ENCODE data around the gene MAP7D1.
"Not testable (repeated sequence)": the region's sequence is repeated elsewhere in the genome, so short reads cannot be mapped to it uniquely, and the experiment has no call there.

MAP7D1 gene

DNA sequence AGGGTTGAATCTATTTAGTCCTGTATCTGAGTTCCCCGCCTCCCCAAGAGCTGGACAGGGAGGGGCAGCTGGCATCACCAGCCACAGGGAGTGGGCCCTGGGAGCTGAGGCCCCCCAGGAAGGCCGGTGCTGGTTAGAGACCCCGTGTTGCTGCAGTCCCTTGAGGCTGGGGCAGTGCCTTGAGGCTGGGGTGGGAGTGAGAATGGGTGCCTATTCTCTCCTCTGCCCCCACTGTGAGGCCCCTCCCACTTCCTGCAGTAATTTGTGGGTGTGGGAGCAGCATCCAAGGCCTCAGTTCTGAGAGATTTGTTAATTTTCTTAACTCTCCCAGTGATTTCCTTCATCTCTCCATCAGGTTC lies 4.1 kb upstream of the MAP7D1 start:
- DNase-seq (ENCODE audit: low spot score), result no peak

DNA sequence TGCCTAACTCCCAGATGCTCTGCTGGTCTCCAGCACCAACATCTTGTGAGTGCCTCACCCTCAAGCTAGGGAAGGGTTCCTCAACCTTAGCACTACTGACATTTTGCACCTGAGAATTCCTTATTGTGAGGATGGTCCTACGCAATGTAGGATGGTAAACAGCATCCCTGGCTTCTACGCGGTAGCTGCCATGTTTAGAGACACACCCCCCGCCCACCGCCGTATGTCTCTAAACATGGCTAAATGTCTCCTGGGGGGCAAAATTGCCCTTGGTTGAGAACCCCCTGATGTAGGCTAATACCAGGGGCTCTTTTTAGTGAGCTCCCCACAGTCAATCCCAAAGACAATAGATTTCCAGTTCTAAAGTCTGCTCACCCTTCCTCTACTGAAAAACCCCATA lies 2.5 kb upstream of the MAP7D1 start:
- no peak for DNase-seq (ENCODE audit: low spot score)

DNA sequence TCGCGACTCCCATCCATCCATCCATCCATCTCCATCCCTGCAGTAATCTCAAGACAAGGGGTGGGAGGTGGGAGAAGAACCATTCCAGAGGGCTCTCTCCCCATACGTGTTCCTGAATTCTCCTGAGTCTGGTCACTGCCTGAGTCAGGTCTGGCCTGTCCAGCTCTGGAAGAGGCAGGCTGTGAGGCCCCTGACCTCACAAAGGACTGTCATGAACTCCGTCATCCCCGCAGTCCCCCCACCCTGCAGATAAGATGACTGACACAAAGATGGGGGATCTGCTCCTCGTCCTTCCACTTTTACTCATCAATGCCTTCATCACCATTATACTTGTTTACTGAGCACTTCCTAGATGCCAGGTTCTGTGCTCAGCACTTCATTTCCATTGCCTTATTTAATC lies 1.6 kb upstream of the MAP7D1 start:
- DNase-seq (ENCODE audit: low spot score), result no peak

DNA sequence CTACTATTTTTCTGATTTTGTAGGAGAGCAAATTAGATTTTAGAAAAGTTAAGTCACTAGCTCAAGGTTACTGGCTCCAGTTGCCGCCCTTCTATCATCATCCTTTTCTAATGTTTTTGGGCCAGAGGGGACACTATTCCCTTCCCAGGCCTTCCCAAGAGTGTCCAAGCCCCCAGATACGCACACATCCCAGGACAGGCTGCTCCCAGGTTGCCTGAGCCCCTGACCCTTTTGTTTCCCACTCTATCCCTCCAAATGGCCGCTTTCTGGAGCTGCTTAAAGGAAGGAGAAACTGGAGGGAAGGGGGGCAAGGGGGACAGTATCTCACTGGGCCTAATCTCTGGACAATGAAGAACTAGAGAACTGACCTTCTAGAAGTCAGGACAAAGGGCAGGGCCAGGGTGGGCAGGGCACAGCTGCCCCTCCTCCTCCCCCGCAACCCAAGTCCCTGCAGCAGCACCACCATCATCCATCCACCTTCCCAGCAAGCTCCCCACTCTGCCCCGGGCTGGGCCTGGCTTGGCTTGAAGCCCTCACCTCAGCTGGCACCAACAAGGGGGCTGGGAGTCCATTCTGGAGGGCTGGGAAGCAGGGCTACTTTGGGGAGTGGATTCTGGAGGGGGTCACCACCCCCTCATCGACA lies 1.1 kb upstream of the MAP7D1 start:
- peak; percentile 32 for DNase-seq (ENCODE audit: low spot score)

DNA sequence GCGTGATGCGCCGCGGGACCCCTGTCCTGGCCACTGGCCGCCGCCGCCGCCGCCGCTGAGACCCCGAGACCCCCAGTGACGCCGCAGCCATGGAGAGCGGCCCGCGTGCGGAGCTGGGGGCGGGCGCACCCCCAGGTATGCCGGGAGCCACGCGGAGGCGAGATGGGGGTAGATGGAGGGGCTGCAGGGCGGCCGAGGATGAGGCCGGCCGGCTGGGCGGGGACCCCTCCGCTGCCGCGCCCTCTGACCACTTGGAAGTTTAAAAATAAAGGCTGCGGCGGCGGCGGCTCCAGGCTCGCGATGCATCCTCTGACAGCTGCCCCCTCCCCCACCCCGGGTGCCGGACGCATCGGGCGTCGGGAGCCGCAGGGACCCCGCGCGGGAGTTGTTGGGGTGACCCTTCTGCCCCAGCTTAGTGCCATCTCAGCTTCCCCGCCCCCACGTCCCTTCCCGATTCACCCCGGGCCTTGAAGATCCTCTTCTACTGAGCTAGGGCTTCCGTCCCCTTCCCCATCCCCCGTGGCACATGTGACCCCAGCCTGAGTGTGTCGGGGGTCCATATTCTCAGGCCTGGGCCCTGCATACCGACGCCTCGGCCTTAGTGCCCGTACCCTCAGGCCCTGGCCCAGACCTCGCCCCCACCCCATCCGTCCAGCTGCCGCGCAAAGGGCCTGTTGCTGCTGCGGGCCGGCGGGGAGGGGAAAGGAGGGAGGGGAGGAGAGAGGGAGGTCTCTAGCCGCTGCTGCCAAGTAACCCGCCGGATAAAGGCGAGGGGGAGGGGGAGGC lies 562 bp downstream of the MAP7D1 start:
- DNase-seq (ENCODE audit: low spot score), result peak; percentile 71

DNA sequence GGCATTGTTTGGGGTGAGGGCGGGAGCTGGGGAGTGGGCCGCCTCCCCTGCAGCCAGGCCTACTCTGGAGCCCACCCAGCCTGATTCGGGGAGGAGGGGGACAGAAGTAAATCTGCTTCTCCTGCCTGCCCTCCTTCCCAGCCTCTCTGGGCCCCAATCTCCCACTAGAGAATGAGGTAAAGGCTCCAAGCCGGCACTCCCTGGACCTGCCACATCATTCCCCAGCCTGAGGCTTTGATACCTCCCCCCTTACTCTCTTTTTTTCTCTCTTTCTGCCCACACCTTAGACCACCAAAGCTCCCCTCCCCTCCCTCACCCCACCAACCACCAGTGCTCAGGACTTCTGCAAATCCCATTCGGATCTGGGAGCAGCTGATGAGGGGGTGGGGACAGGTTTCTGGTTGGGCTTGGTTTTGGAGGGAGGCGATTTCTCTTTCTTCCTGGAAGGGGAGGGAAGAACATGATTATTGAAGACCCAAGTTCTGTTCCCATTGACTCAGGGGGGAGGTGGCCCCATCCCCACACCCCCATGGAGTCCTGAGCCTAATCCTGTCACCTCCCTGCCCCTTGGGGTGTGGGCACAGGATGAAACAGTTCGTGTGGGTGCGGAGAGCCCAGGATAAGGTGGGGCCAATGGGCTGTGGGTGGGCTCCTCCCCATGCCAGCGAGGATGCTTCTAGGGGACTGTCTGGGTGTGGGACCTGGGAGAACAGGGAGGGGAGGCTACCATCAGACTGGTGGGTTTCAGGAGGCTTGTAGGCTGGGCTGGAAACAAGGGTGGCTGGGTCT lies 1.3 kb downstream of the MAP7D1 start:
- DNase-seq (ENCODE audit: low spot score), result no peak

DNA sequence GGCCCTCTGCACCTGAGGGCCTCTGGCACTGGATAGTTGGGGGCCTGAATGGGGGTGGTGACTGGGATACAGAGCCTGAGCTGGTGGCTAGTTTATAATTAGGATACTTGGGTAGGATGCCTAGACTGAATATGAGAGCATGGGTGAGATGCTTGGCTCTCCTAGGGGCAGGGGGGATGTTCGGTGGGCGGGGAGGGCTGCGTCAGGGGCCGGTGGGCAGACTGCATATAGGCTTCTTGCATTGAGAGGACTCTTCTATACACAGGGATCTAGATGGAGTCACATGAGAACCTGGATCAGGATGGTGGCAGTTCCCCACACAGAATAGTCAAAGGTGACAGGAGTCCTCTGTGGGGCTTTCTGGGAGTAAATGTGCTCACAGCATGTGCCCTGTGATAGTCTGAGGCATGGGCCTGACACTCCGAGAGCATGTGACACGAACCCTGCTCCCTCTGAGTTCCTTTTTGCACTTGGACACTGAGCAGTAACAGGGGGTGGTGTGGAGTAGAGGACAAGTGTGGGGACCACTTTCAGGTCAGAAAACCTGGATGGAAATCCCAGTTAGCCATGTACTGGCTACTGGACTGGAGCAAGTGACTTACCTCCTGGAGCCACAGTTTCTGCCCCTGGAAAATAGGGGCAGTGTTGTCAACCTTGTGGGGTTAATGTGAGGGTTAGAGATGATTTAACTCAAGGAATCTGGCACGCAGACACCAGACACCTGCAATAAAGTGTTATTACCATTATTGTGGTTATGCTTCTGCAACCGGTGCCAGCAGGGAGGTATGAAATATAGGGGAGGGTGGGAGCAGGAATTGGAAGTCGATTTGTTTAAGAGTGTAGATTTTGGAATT lies 2.2 kb downstream of the MAP7D1 start:
- no peak for DNase-seq (ENCODE audit: low spot score)

DNA sequence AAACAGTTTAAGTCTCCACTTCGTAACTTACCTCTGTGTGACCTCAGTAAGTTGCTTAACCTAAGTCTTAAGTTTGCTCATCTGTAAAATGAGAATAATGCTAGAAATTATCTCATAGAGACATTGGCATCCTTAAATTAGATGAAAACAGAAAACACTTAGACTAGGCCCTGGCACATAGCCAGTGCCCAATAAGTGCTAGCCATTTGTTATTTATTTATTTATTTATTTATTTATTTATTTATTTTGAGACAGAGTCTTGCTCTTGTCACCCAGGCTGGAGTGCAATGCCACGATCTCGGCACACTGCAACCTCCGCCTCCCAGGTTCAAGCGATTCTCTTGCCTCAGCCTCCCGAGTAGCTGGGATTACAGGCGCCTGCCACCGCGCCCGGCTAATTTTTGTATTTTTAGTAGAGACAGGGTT lies 2.9 kb downstream of the MAP7D1 start:
- DNase-seq (ENCODE audit: low spot score), result not testable (repeated sequence)

DNA sequence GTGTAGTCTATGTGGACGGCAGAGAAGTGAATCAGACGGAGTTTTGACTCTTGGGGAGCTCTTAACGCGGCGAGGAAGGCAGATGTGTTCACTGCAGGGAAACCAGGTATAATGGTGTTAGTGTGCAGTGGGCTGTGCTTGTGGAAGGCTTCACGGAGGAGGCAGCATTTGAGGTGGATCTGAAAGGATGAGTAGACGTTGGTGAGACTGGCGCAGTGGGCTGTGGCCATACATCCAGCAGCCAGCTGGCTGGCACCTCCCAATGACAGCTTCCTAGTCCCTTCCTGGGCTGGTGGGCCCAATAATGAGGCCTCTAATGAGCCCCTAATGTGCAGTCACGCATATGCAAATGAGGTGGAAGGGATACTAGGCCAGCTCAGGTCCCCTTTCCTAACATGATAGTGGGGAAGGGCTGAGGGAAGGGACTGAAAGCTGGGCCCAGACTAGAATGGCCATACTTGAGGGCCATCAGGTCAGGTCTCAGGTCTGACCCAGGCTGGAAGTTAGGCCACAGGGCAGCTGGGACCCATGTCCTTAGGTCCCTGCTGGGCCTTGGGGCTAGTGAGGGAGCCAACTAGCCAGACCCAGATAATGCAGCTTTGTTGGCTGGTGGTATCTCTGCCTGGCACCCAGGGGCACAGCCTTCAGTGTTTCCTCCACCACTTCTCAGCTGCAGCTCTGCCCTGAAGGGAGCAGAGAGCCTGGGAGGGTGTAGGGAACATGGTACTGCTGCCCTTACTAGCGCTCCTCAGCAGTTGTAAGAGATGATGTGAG lies 3.8 kb downstream of the MAP7D1 start:
- DNase-seq (ENCODE audit: low spot score), result no peak

DNA sequence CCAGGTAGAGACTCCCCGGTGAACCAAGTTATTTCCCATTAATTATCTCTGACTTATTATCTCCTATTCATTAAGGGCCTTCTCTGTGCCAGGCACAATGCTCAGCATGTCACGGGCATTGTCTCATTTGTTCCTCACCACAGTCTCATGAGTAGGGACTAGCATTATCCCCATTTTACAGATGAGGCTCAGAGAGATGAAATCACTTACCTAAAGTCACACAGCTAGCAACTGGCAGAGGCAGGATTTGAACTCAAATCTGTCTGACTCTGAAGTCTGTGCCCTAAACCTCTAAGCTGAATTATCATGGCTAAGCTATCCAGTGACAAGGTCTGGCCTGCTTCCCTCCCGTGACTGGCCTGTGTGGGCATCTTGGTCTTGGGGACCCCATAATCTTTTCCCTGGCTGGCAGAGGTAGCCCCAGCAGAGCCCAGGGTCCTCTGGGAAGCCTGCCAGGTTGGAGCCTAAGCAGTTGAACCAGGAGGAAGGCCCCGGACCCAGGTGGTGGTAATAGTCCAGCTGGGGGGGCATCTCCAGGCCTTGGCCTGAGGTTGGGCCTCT lies 4.5 kb downstream of the MAP7D1 start:
- no peak for DNase-seq (ENCODE audit: low spot score)

DNA sequence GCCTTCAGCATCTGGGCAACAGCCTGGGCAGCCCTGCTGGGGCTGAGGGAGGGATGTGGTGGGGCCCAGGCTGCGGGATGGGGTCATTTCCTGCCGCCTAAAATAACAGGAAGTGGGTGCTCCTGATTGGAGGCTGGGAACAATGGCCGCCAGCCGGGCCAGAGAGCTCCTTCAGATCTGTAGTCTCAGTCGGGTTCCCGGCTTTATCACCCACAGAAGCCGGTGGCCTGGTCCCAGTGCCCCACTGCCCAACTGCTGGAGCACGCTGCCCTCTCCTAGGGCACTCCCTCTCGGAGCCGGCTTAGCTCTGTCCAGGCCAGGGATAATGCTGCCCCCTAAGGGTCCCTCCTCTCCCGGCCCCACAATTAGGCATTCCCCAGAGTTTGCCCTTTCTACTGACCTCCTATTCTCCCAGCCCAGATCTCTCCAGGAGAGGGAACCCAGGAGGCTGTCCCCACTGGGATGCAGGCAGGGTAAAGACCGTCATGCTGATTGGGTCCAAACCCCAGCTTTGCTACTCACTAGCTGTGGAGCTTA lies 5.1 kb downstream of the MAP7D1 start:
- no peak for DNase-seq (ENCODE audit: low spot score)

DNA sequence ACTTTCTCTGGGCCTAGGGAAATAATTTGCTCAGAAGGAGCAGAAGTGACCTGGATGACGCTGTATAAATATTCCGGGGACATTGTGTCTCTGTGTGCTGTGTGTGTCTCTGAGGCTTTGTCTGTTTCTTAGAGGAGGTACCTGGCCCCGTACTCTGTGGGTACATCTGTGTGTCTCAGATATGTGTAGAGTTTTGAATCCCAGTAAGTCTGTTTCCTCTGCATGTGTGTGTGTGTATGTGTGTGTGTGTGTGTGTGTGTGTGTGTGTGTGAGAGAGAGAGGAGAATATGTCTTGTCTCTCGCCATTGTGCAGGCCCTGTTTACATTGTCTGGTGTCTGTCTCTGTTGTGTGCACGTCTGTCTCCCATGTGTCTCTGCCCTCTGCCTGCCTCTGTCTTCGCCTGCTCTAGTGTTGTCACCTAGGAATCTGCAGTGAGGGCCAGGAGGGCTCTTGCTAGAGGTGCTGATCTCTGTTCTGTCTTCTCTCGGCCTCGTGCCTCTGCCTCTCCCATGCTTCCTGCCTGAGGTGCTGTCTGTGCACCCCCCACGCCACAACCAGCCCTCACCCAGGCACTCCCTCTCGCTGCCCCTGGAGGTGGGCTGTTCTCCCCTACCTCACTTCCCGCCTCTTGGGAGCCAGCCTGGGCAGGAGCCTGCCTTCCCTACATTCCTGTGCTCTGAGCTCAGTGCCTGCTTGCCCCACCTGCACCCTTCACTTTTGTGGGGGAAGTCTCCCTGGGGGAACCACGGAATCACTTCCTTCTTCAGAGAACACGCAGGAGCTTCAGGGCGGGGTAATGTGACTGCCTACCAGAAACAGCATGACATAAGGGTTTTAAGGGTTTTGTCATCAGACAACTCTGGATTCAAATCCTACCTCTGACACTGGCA lies 5.9 kb downstream of the MAP7D1 start:
- no peak for DNase-seq (ENCODE audit: low spot score)

DNA sequence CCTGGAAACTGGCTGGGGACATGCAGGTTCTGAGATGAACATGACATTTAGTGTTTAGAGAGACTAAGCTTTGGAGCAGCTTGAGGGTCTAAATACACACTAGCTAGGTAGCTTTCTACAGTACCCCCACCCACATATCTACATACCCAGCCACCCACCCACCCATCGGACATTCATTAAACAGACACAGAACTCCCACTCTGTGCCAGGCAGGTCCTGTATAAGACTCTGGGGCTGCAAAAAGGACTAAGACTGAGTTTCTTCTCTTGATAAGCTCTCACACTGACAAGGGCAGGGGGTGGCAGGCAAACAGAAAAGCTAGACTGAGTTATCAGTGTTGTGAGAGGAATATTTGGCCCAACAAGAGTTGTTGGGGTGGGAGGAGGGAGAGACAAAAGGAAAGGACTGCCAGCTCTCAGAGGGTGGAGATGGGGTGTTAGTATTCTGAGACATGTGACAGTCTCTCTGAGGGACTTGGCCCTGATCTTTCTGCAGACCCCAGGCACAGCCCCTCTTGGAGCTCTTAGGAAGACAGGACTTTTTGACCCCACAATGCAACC lies 6.8 kb downstream of the MAP7D1 start:
- DNase-seq (ENCODE audit: low spot score), result no peak

DNA sequence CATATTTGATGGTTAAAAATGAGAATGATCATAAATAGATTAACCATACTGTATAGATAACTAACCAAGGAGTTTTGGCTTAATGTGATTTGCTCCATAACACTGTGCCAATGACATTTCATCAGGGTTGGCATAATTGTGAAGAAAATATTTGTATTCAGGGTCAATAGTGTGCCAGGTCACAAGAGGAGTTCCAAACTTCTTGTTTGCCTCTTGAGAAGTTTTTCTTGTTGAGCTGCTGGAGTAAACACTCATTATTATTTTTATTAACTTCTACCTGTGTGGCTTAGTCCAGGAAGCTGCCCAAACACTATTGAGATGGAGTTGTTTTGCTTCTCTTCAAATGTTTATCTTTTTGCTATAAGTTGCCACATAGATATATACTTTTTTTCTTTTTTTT lies 7.5 kb downstream of the MAP7D1 start:
- DNase-seq (ENCODE audit: low spot score), result no peak

DNA sequence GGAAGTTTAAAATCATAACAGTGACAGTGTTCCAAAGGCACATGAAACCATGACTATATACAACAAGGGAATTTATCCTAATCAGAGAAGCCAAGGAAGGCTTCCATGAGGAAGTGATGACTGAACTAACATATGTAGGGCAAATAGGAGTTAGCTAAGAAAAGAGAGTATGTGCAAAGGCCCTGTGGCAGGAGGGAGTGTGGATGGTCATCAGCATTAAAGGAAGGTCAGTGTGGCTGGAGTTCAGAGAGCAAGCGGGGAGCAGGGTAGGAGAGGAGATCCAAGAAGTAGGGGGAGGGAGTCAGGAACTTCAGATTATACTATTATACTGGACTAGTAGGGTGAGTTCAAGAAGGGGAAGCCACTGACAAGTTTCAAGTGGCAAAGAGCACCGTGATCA lies 8.4 kb downstream of the MAP7D1 start:
- DNase-seq (ENCODE audit: low spot score), result no peak

DNA sequence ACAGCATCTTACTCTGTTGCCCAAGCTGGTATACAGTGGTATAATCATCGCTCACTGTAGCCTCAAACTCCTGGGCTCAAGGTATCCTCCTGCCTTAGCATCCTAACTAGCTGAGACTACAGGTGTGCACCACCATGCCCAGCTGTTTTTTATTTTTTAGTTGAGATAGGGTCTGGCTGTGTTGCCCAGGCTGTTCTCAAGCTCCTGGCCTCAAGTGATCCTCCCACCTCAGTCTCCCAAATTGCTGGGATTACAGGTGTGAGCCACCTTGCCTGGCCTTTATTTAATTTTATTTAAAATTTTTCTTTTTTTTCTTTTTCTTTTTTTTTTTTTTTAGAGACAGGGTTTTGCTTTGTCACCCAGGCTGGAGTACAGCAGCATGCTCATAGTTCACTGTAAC lies 9.2 kb downstream of the MAP7D1 start:
- DNase-seq (ENCODE audit: low spot score), result no peak

DNA sequence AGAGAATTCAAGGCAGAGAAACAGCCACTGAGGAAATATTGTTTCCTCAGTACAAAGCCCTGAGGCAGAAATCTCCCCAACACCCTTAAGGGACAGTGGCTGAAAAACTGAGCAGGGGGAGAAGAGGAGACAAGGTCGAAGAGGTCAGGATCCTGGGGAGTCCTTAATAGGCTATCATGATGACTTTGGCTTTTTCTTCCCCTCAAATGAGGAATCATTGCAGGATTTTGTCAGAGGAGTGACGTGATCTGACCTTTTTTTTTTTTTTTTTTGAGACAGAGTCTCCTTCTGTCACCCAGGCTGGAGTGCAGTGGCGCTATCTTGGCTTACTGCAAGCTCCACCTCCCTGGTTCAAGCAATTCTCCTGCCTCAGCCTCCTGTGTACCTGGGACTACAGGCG lies 10.2 kb downstream of the MAP7D1 start:
- DNase-seq (ENCODE audit: low spot score), result no peak

DNA sequence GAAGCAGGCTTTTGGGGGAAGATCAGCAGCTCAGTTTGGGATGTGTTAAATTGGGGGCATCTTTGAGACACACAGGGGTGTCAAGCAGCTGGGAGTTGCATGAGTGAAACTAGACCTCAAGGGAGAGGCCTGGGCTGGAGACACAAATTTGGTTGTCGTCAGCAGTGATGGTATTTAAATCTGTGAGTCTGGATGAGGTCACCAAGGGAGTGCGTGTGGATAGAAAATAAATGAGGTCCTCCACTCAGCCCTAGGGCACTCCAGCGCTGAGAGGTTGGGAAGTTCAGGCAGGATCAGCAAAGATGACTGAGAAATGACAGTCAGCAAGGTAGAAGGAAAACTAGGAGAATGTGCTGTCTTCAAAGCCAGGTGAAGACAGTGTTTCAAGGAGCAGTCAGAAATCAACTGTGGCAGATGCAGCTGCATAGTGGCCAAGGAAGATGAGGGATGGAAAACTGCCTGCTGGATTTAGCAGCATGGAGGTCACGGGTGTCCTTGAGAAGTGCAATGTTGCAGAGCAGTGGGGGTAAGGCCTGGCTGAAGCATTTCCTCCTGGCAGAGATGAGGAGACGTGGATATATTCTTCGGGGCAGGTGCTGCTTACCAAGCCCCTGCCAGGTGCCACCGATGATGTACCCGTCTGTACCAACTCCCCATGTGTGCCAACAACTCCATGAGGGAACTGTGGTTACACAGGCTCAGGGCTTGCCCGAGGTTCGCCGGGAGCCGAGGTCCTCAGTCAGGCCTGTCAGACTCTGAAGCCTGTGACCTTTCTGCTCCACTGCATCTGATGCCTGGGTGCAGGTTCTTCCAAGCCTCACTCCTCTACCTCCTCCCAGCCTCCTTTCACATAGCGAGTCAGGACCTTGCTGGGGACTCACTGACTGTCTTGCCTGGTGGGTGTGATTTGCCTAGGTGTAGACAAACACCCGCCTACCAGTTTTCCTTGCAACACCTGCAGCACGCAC lies 11.3 kb downstream of the MAP7D1 start:
- DNase-seq (ENCODE audit: low spot score), result no peak

All from SK-N-DZ (cell line).